K562 (cell line): ENCODE data around the gene BAIAP2. TPM values are rescaled to one million over a fixed set of nuclear protein-coding genes. Genes with fewer than 3 reads are reported as not detected.

Experiments used
- ATAC-seq: fragments of 200-7000 bp; cut with Tn5 transposase; 3 replicates; pipeline ENCODE4 v1.9.1; 2020; ENCODE audit warnings: moderate library complexity
- BruUV-seq: library from RNA; stranded (reverse); fragments of 400-500 nt; replicated peaks from 2 replicates; lab custom pipeline; 2021; lab: Mats Ljungman, UMichigan
- CTCF ChIA-PET: fragments of 300-600 bp; formaldehyde crosslinking; extraction: SDS; loops from one replicate; lab custom pipeline; 2021; ENCODE audit warnings: low intra/inter-chr PET ratio; lab: Yijun Ruan, JAX
- POLR2A ChIA-PET: fragments of 300-600, 350-650 bp; sonication (Branson Sonifier 250); formaldehyde crosslinking; extraction: SDS; loops from one replicate; lab custom pipeline; 2021; ENCODE audit warnings: antibody characterized with exemption, inconsistent platforms; lab: Yijun Ruan, JAX
- DNase-seq, 4 experiments: peaks; one replicate each; pipeline versions ENCODE4 v3.0.0 to v3.0.0-alpha.2; 2011 to 2018; ENCODE audit warnings: low spot score in 3 of 4, mixed read lengths in 3 of 4; ENCODE audit errors: extremely low read depth in 1 of 4
- FAIRE-seq: peaks from 2 replicates; lab custom pipeline; 2011; peaks lifted over from hg19 to GRCh38; lab: Jason Lieb, UNC
- H2AFZ ChIP-seq: 2 replicates; pipeline ENCODE4 v1.6.0; 2011; ENCODE audit warnings: low read depth, low read length, control low read depth, inconsistent platforms
- H3K27ac ChIP-seq: fragments of 200-600 bp; 3 replicates; pipeline ENCODE4 v1.8.0; 2011; ENCODE audit warnings: low read depth, mild to moderate bottlenecking, control low read depth, inconsistent platforms, low read length, moderate library complexity, mixed read lengths; ENCODE audit errors: extremely low read depth
- H3K27me3 ChIP-seq, 2 experiments: fragments of 300-600 bp in 1 of 2; 2 replicates in 1 of 2; 3 replicates in 1 of 2; pipeline versions ENCODE4 v1.6.0 to v1.8.0; 2011; ENCODE audit warnings: inconsistent platforms in 2 of 2, low read length in 2 of 2, mild to moderate bottlenecking in 1 of 2, mixed read lengths in 1 of 2, moderate library complexity in 1 of 2; ENCODE audit not compliant: control insufficient read depth in 2 of 2, insufficient read depth in 2 of 2
- H3K36me3 ChIP-seq: fragments of 300-600 bp; 3 replicates; pipeline ENCODE4 v1.8.0; 2011; ENCODE audit warnings: mild to moderate bottlenecking, low read length, inconsistent platforms; ENCODE audit not compliant: control insufficient read depth, insufficient read depth
- H3K4me1 ChIP-seq, 2 experiments: fragments of 200-600 bp in 1 of 2; replicated peaks in 1 of 2; 2 replicates in 1 of 2; 3 replicates in 1 of 2; pipeline versions ENCODE4 v1.5.1 to v1.8.0; 2011; ENCODE audit warnings: inconsistent platforms in 2 of 2, low read length in 2 of 2, mild to moderate bottlenecking in 1 of 2, mixed read lengths in 1 of 2, moderate library complexity in 1 of 2; ENCODE audit not compliant: control insufficient read depth in 2 of 2, insufficient read depth in 2 of 2
- H3K4me2 ChIP-seq: 2 replicates; pipeline ENCODE4 v1.6.1; 2011; ENCODE audit warnings: low read length, control low read depth, inconsistent platforms, mixed read lengths; ENCODE audit not compliant: insufficient read depth
- H3K4me3 ChIP-seq: fragments of 200-600 bp; sonication (generic), shearing (Covaris generic); 2 replicates; pipeline ENCODE4 v1.5.1; 2016; ENCODE audit warnings: control low read depth, inconsistent platforms
- H3K79me2 ChIP-seq: fragments of 200-600 bp; 3 replicates; pipeline ENCODE4 v1.8.0; 2011; ENCODE audit warnings: low read length, inconsistent platforms; ENCODE audit not compliant: control insufficient read depth, insufficient read depth
- H3K9ac ChIP-seq, 2 experiments: 2 replicates each; pipeline versions ENCODE4 v1.6.0 to v1.6.1; 2011; ENCODE audit warnings: low read depth in 2 of 2, low read length in 2 of 2, control low read depth in 1 of 2, inconsistent platforms in 1 of 2, mild to moderate bottlenecking in 1 of 2, mixed read lengths in 1 of 2; ENCODE audit not compliant: insufficient read depth in 1 of 2
- H3K9me1 ChIP-seq: one replicate; pipeline ENCODE4 v1.6.0; 2011; ENCODE audit warnings: inconsistent platforms, mild to moderate bottlenecking, low read length, moderate library complexity; ENCODE audit not compliant: control insufficient read depth, insufficient read depth
- H3K9me3 ChIP-seq: replicated peaks from 2 replicates; pipeline ENCODE4 v1.5.1; 2011; ENCODE audit warnings: low read depth, low read length, inconsistent platforms; ENCODE audit not compliant: control insufficient read depth, insufficient read depth
- H4K20me1 ChIP-seq: replicated peaks from 2 replicates; pipeline ENCODE4 v1.6.1; 2011; ENCODE audit warnings: low read length, inconsistent platforms, mixed read lengths; ENCODE audit not compliant: control insufficient read depth, insufficient read depth
- ATF6 ChIP-seq: sonication (generic); formaldehyde crosslinking; IDR thresholded peaks from 2 replicates; pipeline ENCODE4 v1.4.0; 2020; ENCODE audit warnings: mild to moderate bottlenecking, missing genetic modification reagents
- CHD7 ChIP-seq: fragments of 200-600 bp; sonication (generic); IDR thresholded peaks from one replicate; pipeline ENCODE4 v1.6.1; 2012; ENCODE audit warnings: mild to moderate bottlenecking, low read depth, low read length, inconsistent platforms
- HLTF ChIP-seq: fragments of 450-650 bp; IDR thresholded peaks from 2 replicates; pipeline ENCODE4 v1.6.1; 2016
- PKNOX1 ChIP-seq: fragments of 450-650 bp; IDR thresholded peaks from 2 replicates; pipeline ENCODE4 v1.6.1; 2016
- ZNF316 ChIP-seq: fragments of 450-650 bp; IDR thresholded peaks from 2 replicates; pipeline ENCODE4 v1.6.1; 2016
- WGBS: fragments of 100-300 bp; shearing (Covaris generic); methylation state at CpG from one replicate; pipeline ENCODE4 v1.1.6; 2016; ENCODE audit warnings: low coverage, mixed read lengths; ENCODE audit not compliant: insufficient coverage; ENCODE audit errors: missing lambda C conversion rate; 5-methylcytosine and 5-hydroxymethylcytosine counted together
- in situ Hi-C: fragments of 300-500 bp; cut with MboI; formaldehyde crosslinking; loops from 4 replicates; pipeline ENCODE4 v1.15.0; 2018; ENCODE audit warnings: inconsistent platforms, mixed read lengths
- intact Hi-C: fragments of 100-400 bp; cut with micrococcal nuclease; formaldehyde crosslinking; loops from 2 replicates; pipeline ENCODE4 v1.14.2; 2022
- polyA plus RNA-seq, 8 experiments: library from polyadenylated mRNA; depleted of rRNA in 4 of 8; stranded (reverse) in 5 of 8; unstranded in 3 of 8; fragments of >200 nt; fragmentation: Nextera tagmentation in 2 of 8; fragmentation: Illumina TruSeq in 1 of 8; extraction: Ambion mirVana in 2 of 8; extraction: Trizol in 1 of 8; gene quantifications; 2 replicates each; pipeline versions ENCODE4 v1.2.1 to v1.2.3, GENCODE V29; 2011 to 2014; ENCODE audit warnings: inconsistent platforms in 1 of 8, missing spikeins in 1 of 8
- total RNA-seq, 7 experiments: library from RNA; depleted of rRNA in 6 of 7; stranded (reverse); fragments of >200 nt in 6 of 7; fragmentation: Illumina TruSeq in 2 of 7; extraction: Trizol in 2 of 7; gene quantifications; 2 replicates each; pipeline versions ENCODE4 v1.2.1 to v1.2.3, GENCODE V29; 2011 to 2021; ENCODE audit warnings: low replicate concordance in 1 of 7

BAIAP2 gene
- total and polyA plus RNA-seq, 9 of the 15 experiments (the other 6 are each of a cell fraction or from before 2014, with no cell fraction given): 2.3 to 51.6 (median 18.4) TPM

GRCh38 chr17:81013642-81014041, 21.3 kb upstream of the BAIAP2 start (continued):
- TF ChIP-seq PKNOX1 (peak; percentile 38; the same call in 1 of the 2 replicates), ZNF316 (peak; percentile 32; the same call in 1 of the 2 replicates)

GRCh38 chr17:81015136-81015535, 19.8 kb upstream of the BAIAP2 start:
- H3K79me2 ChIP-seq: peaks cover 13% of the 10 kb centered on the region; the same call in 2 of the 3 replicates
- ATAC-seq: no peak
- H2AFZ ChIP-seq: no peak overlapping the region
- no TSS peak for BruUV-seq
- intact Hi-C loops (loop anchor here (5.0 to 10.0 kb wide), 2 partner anchors 82 to 220 kb away; partner anchors contain the start of genes NDUFAF8 and TEPSIN), in situ Hi-C loops (no loop called here)
- no peaks in the 10 kb centered on the region for H3K9me1 ChIP-seq
- H3K9ac ChIP-seq: no peak overlapping the region
- 93% methylated on average over 1 of the region's 1 CpG for WGBS
- H3K4me1 ChIP-seq: peaks cover 22 to 33% of the 10 kb centered on the region in 2 experiments
- H3K27ac ChIP-seq: no peak overlapping the region
- no peak overlapping the region for H3K4me3 ChIP-seq
- DNase-seq: no peak
- no peaks in the 10 kb centered on the region; the same call in 2 of the 3 replicates for H3K36me3 ChIP-seq
- H4K20me1 ChIP-seq: no peaks in the 10 kb centered on the region
- FAIRE-seq: no peak
- no peaks in the 10 kb centered on the region for H3K27me3 ChIP-seq
- no peak overlapping the region for H3K4me2 ChIP-seq
- ChIA-PET CTCF (no interaction called here), POLR2A (interaction anchor here (0.6 kb wide), 1 partner anchor 983 kb away, joined by 3 read pairs; no protein-coding TSS in a partner anchor)
- H3K9me3 ChIP-seq: peaks cover 8% of the 10 kb centered on the region
- TF ChIP-seq HLTF: no peak
- TF ChIP-seq CHD7: no peak
- no peak for TF ChIP-seq ATF6 (CRISPR knock-in tag)
